ENCODE data around the gene NUDT8. TPM values are rescaled to one million over a fixed set of nuclear protein-coding genes. Genes with fewer than 3 reads are reported as not detected.
"Not testable (repeated sequence)": the region's sequence is repeated elsewhere in the genome, so short reads cannot be mapped to it uniquely, and the experiment has no call there.

NUDT8 gene
- polyA plus RNA-seq, 1 of the 3 experiments (the other 2 are of a cell fraction) = 2.7 TPM

- H2AFZ ChIP-seq (ENCODE audit: low read depth) = no peak overlapping the region
- H4K20me1 ChIP-seq (ENCODE audit: insufficient read depth) = no peaks in the 10 kb centered on the region
- no peaks in the 10 kb centered on the region for H3K27me3 ChIP-seq (ENCODE audit: insufficient read depth)
- WGBS (ENCODE audit: low lambda C conversion rate) = 81% methylated on average over 10 of the region's 10 CpGs
- H3K4me2 ChIP-seq = no peak overlapping the region
- no peak for DNase-seq
- no peak overlapping the region for H3K9ac ChIP-seq
- no peaks in the 10 kb centered on the region for H3K79me2 ChIP-seq (ENCODE audit: insufficient read depth)
- peaks cover 0 to 13% of the 10 kb centered on the region in 2 experiments; a peak in 1 of 4 replicates for H3K4me1 ChIP-seq (ENCODE audit: control insufficient read depth in 1 of 2, insufficient read depth in 2 of 2, low read depth in 1 of 2, low read length in 1 of 2)
- H3F3A ChIP-seq (replicated peaks; ENCODE audit: insufficient read depth) = no peaks in the 10 kb centered on the region
- H3K27ac ChIP-seq (ENCODE audit: low read depth in 2 of 2, low read length in 1 of 2) = no peak overlapping the region
- ChIA-PET POLR2A (no interaction called here), CTCF (interaction anchor here (1.0 to 17.8 kb wide), 4 partner anchors 12 to 55 kb away, joined by 3 to 308 read pairs (median 56); partner anchors contain the start of genes ACY3 and TBX10)
- no peaks in the 10 kb centered on the region for H3K9me3 ChIP-seq
- H3K4me3 ChIP-seq (ENCODE audit: low read depth in 2 of 2, low read length in 1 of 2) = no peak overlapping the region
- no peaks in the 10 kb centered on the region for H3K36me3 ChIP-seq (replicated peaks in 1 of 2; ENCODE audit: control insufficient read depth in 1 of 2, insufficient read depth in 2 of 2, low read length in 1 of 2)
- no peaks in the 10 kb centered on the region for H3K9me2 ChIP-seq
- no peak for TF ChIP-seq YY1 (IDR thresholded peaks at IDR 0.05; ENCODE audit: low read depth)
- TF ChIP-seq, protein P1, sequence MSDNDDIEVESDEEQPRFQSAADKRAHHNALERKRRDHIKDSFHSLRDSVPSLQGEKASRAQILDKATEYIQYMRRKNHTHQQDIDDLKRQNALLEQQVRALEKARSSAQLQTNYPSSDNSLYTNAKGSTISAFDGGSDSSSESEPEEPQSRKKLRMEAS (IDR thresholded peaks at IDR 0.05; ENCODE audit: low read depth) = no peak
- no peak for TF ChIP-seq TAF1 (IDR thresholded peaks at IDR 0.05; ENCODE audit: borderline replicate concordance, low read depth, low read length)
- TF ChIP-seq ELF1 (IDR thresholded peaks at IDR 0.05) = no peak
- no peak for TF ChIP-seq PBX3 (IDR thresholded peaks at IDR 0.05)
- TF ChIP-seq, protein P2, sequence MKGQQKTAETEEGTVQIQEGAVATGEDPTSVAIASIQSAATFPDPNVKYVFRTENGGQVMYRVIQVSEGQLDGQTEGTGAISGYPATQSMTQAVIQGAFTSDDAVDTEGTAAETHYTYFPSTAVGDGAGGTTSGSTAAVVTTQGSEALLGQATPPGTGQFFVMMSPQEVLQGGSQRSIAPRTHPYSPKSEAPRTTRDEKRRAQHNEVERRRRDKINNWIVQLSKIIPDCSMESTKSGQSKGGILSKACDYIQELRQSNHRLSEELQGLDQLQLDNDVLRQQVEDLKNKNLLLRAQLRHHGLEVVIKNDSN (IDR thresholded peaks at IDR 0.05; ENCODE audit: borderline replicate concordance, low read depth) = no peak
- no peak for TF ChIP-seq FOXM1 (IDR thresholded peaks at IDR 0.05; ENCODE audit: low read depth)
- TF ChIP-seq RCOR1 (IDR thresholded peaks at IDR 0.05; ENCODE audit: low read length) = no peak
- TF ChIP-seq MXI1 (IDR thresholded peaks at IDR 0.05; ENCODE audit: low read depth, low read length) = no peak
- TF ChIP-seq SMC3 (IDR thresholded peaks at IDR 0.05; ENCODE audit: low read depth, low read length) = no peak
- TF ChIP-seq NRF1 (IDR thresholded peaks at IDR 0.05; ENCODE audit: low read depth, low read length) = no peak
- TF ChIP-seq MEF2A (IDR thresholded peaks at IDR 0.05; ENCODE audit: borderline replicate concordance, low read depth) = no peak
- TF ChIP-seq GATA2 (CRISPR knock-in tag; IDR thresholded peaks at IDR 0.05) = no peak
- TF ChIP-seq USF2 (IDR thresholded peaks at IDR 0.05; ENCODE audit: borderline replicate concordance, low read depth, low read length) = no peak
- TF ChIP-seq FOXJ3 (CRISPR knock-in tag; IDR thresholded peaks at IDR 0.05) = no peak
- no peak for TF ChIP-seq TCF12 (IDR thresholded peaks at IDR 0.05)
Measured at GRCh38 chr11:67626970-67627369, 2.8 kb downstream of the NUDT8 start.

DNA sequence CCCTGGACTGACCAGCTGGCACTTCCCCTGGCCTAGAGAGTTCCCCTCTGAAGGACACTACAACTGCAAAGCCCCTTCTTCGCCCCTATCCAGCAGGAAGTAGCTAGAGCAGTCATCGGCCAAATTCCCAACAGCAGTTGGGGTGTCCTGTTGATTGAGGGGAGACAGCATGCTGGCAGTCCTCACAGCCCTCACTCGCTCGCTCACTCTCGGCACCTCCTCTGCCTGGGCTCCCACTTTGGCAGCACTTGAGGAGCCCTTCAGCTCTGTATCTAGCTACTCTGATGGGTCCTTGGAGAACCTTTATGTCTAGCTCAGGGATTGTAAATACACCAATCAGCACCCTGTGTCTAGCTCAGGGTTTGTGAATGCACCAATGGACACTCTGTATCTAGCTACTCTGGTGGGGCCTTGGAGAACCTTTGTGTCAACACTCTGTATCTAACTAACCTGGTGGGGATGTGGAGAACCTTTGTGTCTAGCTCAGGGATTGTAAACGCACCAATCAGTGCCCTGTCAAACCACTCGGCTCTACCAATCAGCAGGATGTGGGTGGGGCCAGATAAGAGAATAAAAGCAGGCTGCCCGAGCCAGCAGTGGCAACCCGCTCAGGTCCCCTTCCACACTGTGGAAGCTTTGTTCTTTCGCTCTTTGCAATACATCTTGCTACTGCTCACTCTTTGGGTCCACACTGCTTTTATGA, 3.5 kb downstream of the NUDT8 start:
- peaks cover 0 to 11% of the 10 kb centered on the region in 2 experiments; a peak in 1 of 4 replicates for H3K4me1 ChIP-seq (ENCODE audit: control insufficient read depth in 1 of 2, insufficient read depth in 2 of 2, low read depth in 1 of 2, low read length in 1 of 2)
- H2AFZ ChIP-seq (ENCODE audit: low read depth); H4K20me1 ChIP-seq (ENCODE audit: insufficient read depth); POLR2A ChIA-PET; H3K9me3 ChIP-seq; H3K27me3 ChIP-seq (ENCODE audit: insufficient read depth); H3K9ac ChIP-seq; H3K27ac ChIP-seq (ENCODE audit: low read depth in 2 of 2, low read length in 1 of 2); H3K4me2 ChIP-seq; H3K79me2 ChIP-seq (ENCODE audit: insufficient read depth); H3F3A ChIP-seq (replicated peaks; ENCODE audit: insufficient read depth); H3K4me3 ChIP-seq (ENCODE audit: low read depth in 2 of 2, low read length in 1 of 2); H3K36me3 ChIP-seq (replicated peaks in 1 of 2; ENCODE audit: control insufficient read depth in 1 of 2, insufficient read depth in 2 of 2, low read length in 1 of 2); DNase-seq; H3K9me2 ChIP-seq: not testable (repeated sequence)
- WGBS (ENCODE audit: low lambda C conversion rate) = 97% methylated on average over 8 of the region's 10 CpGs
- CTCF ChIA-PET = interaction anchor here (1.2 to 17.8 kb wide), 3 partner anchors 11 to 54 kb away, joined by 4 to 308 read pairs (median 107); partner anchors contain the start of gene ACY3

DNA sequence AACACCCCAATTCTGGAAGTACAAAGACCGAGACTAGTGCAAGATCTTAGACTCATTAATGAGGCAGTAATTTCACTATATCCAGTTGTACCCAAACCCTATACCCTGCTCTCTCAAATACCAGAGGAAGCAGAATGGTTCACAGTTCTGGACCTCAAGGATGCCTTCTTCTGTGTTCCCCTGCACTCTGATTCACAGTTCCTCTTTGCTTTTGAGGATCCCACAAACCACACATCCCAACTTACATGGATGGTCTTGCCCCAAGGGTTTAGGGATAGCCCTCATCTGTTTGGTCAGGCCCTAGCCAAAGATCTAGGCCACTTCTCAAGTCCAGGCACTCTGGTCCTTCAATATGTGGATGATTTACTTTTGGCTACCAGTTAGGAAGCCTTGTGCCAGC, 5.9 kb downstream of the NUDT8 start:
- CTCF ChIA-PET; POLR2A ChIA-PET; H3K36me3 ChIP-seq (replicated peaks in 1 of 2; ENCODE audit: control insufficient read depth in 1 of 2, insufficient read depth in 2 of 2, low read length in 1 of 2); H3K79me2 ChIP-seq (ENCODE audit: insufficient read depth); H3K27me3 ChIP-seq (ENCODE audit: insufficient read depth); H3K4me1 ChIP-seq (ENCODE audit: control insufficient read depth in 1 of 2, insufficient read depth in 2 of 2, low read depth in 1 of 2, low read length in 1 of 2); H3K4me2 ChIP-seq; H2AFZ ChIP-seq (ENCODE audit: low read depth); H4K20me1 ChIP-seq (ENCODE audit: insufficient read depth); H3K27ac ChIP-seq (ENCODE audit: low read depth in 2 of 2, low read length in 1 of 2); H3K9me3 ChIP-seq; DNase-seq; H3K4me3 ChIP-seq (ENCODE audit: low read depth in 2 of 2, low read length in 1 of 2); H3K9me2 ChIP-seq; H3F3A ChIP-seq (replicated peaks; ENCODE audit: insufficient read depth); H3K9ac ChIP-seq: not testable (repeated sequence)
- WGBS (ENCODE audit: low lambda C conversion rate) = 91% methylated on average over 1 of the region's 1 CpG

- POLR2A ChIA-PET; H3K4me2 ChIP-seq; H3K4me3 ChIP-seq (ENCODE audit: low read depth in 2 of 2, low read length in 1 of 2); H3K9ac ChIP-seq; H3K79me2 ChIP-seq (ENCODE audit: insufficient read depth); H3K27me3 ChIP-seq (ENCODE audit: insufficient read depth); H3K4me1 ChIP-seq (ENCODE audit: control insufficient read depth in 1 of 2, insufficient read depth in 2 of 2, low read depth in 1 of 2, low read length in 1 of 2); H3K36me3 ChIP-seq (replicated peaks in 1 of 2; ENCODE audit: control insufficient read depth in 1 of 2, insufficient read depth in 2 of 2, low read length in 1 of 2); H3F3A ChIP-seq (replicated peaks; ENCODE audit: insufficient read depth); H3K9me2 ChIP-seq; H3K9me3 ChIP-seq; DNase-seq; H4K20me1 ChIP-seq (ENCODE audit: insufficient read depth); H2AFZ ChIP-seq (ENCODE audit: low read depth); H3K27ac ChIP-seq (ENCODE audit: low read depth in 2 of 2, low read length in 1 of 2); CTCF ChIA-PET: not testable (repeated sequence)
- WGBS (ENCODE audit: low lambda C conversion rate) = 57% methylated on average over 6 of the region's 7 CpGs
Measured at GRCh38 chr11:67622905-67623304, 6.8 kb downstream of the NUDT8 start.

Data from SK-N-SH (cell line).